ENCODE data around the gene NKPD1. TPM values are rescaled to one million over a fixed set of nuclear protein-coding genes. Genes with fewer than 3 reads are reported as not detected.

NKPD1 gene
- total and polyA plus RNA-seq, 2 experiments from 2014 or later = 0.24 to 1.3 TPM

GRCh38 chr19:45142726-45143110 is 18.1 kb downstream of the NKPD1 start:
- no peak overlapping the region for H3K4me3 ChIP-seq
- H3K79me2 ChIP-seq (replicated peaks; ENCODE audit: insufficient read depth) = peaks cover 9% of the 10 kb centered on the region
- no peak for DNase-seq (ENCODE audit: low spot score)
- no peak overlapping the region for H3K27ac ChIP-seq (ENCODE audit: low read depth)
- no peak overlapping the region for H3K4me2 ChIP-seq
- no peaks in the 10 kb centered on the region for H3K27me3 ChIP-seq (ENCODE audit: insufficient read depth)
- no peak for ATAC-seq
- H4K20me1 ChIP-seq (replicated peaks; ENCODE audit: insufficient read depth) = peaks cover 3% of the 10 kb centered on the region; the same call in 1 of the 2 replicates
- H3K27ac Mint-ChIP-seq = no peak overlapping the region; the same call in 1 of the 2 replicates
- peaks cover 22% of the 10 kb centered on the region for H3K27me3 Mint-ChIP-seq (ENCODE audit: insufficient read depth, low read depth, poor library complexity)
- TF ChIP-seq EZH2 (IDR thresholded peaks at IDR 0.05; ENCODE audit: low read depth, unreplicated experiment) (no peak), NANOG (IDR thresholded peaks at IDR 0.05; ENCODE audit: borderline replicate concordance) (no peak), ZNF462 (CRISPR knock-in tag; IDR thresholded peaks at IDR 0.05) (no peak), EZH2phosphoT487 (IDR thresholded peaks at IDR 0.05; ENCODE audit: unreplicated experiment) (no peak), ZNF114 (CRISPR knock-in tag; IDR thresholded peaks at IDR 0.05) (no peak), ZNF331 (CRISPR knock-in tag; IDR thresholded peaks at IDR 0.05; ENCODE audit: low read depth) (no peak)
- H3F3A ChIP-seq (replicated peaks; ENCODE audit: low read depth) = no peaks in the 10 kb centered on the region
- H3K4me1 Mint-ChIP-seq = peaks cover 6% of the 10 kb centered on the region
- peaks cover 18% of the 10 kb centered on the region for H3K36me3 Mint-ChIP-seq (ENCODE audit: low read depth)
- no peak overlapping the region for H2AFZ ChIP-seq
- peaks cover 4% of the 10 kb centered on the region; the same call in 1 of the 2 replicates for H3K4me1 ChIP-seq (ENCODE audit: insufficient read depth)
- H3K9me2 ChIP-seq (ENCODE audit: insufficient read depth) = no peaks in the 10 kb centered on the region
- no peaks in the 10 kb centered on the region for H3K36me3 ChIP-seq (ENCODE audit: insufficient read depth)
- H3K4me3 Mint-ChIP-seq = no peak overlapping the region
- H3K9me3 Mint-ChIP-seq = no peaks in the 10 kb centered on the region; the same call in 2 of the 3 replicates
